K562 (cell line): ENCODE results near the gene C9orf153. TPM values are rescaled to one million over a fixed set of nuclear protein-coding genes. Genes with fewer than 3 reads are reported as not detected.
A peak's percentile ranks its signal among the peaks of the same experiment; 100 is the strongest.

ENCODE experiments used
- ATAC-seq: fragments of 200-7000 bp; cut with Tn5 transposase; 3 replicates; pipeline ENCODE4 v1.9.1; 2020; ENCODE audit warnings: moderate library complexity
- BruUV-seq: library from RNA; stranded (reverse); fragments of 400-500 nt; replicated peaks from 2 replicates; lab custom pipeline; 2021; lab: Mats Ljungman, UMichigan
- CTCF ChIA-PET: fragments of 300-600 bp; formaldehyde crosslinking; extraction: SDS; loops from one replicate; lab custom pipeline; 2021; ENCODE audit warnings: low intra/inter-chr PET ratio; lab: Yijun Ruan, JAX
- POLR2A ChIA-PET: fragments of 300-600, 350-650 bp; sonication (Branson Sonifier 250); formaldehyde crosslinking; extraction: SDS; loops from one replicate; lab custom pipeline; 2021; ENCODE audit warnings: antibody characterized with exemption, inconsistent platforms; lab: Yijun Ruan, JAX
- DNase-seq, 4 experiments: peaks; one replicate each; pipeline versions ENCODE4 v3.0.0 to v3.0.0-alpha.2; 2011 to 2018; ENCODE audit warnings: low spot score in 3 of 4, mixed read lengths in 3 of 4; ENCODE audit errors: extremely low read depth in 1 of 4
- FAIRE-seq: peaks from 2 replicates; lab custom pipeline; 2011; peaks lifted over from hg19 to GRCh38; lab: Jason Lieb, UNC
- H2AFZ ChIP-seq: 2 replicates; pipeline ENCODE4 v1.6.0; 2011; ENCODE audit warnings: low read depth, low read length, control low read depth, inconsistent platforms
- H3K27ac ChIP-seq: fragments of 200-600 bp; 3 replicates; pipeline ENCODE4 v1.8.0; 2011; ENCODE audit warnings: low read depth, mild to moderate bottlenecking, control low read depth, inconsistent platforms, low read length, moderate library complexity, mixed read lengths; ENCODE audit errors: extremely low read depth
- H3K27me3 ChIP-seq, 2 experiments: fragments of 300-600 bp in 1 of 2; 2 replicates in 1 of 2; 3 replicates in 1 of 2; pipeline versions ENCODE4 v1.6.0 to v1.8.0; 2011; ENCODE audit warnings: inconsistent platforms in 2 of 2, low read length in 2 of 2, mild to moderate bottlenecking in 1 of 2, mixed read lengths in 1 of 2, moderate library complexity in 1 of 2; ENCODE audit not compliant: control insufficient read depth in 2 of 2, insufficient read depth in 2 of 2
- H3K36me3 ChIP-seq: fragments of 300-600 bp; 3 replicates; pipeline ENCODE4 v1.8.0; 2011; ENCODE audit warnings: mild to moderate bottlenecking, low read length, inconsistent platforms; ENCODE audit not compliant: control insufficient read depth, insufficient read depth
- H3K4me1 ChIP-seq, 2 experiments: fragments of 200-600 bp in 1 of 2; replicated peaks in 1 of 2; 2 replicates in 1 of 2; 3 replicates in 1 of 2; pipeline versions ENCODE4 v1.5.1 to v1.8.0; 2011; ENCODE audit warnings: inconsistent platforms in 2 of 2, low read length in 2 of 2, mild to moderate bottlenecking in 1 of 2, mixed read lengths in 1 of 2, moderate library complexity in 1 of 2; ENCODE audit not compliant: control insufficient read depth in 2 of 2, insufficient read depth in 2 of 2
- H3K4me2 ChIP-seq: 2 replicates; pipeline ENCODE4 v1.6.1; 2011; ENCODE audit warnings: low read length, control low read depth, inconsistent platforms, mixed read lengths; ENCODE audit not compliant: insufficient read depth
- H3K4me3 ChIP-seq: fragments of 200-600 bp; sonication (generic), shearing (Covaris generic); 2 replicates; pipeline ENCODE4 v1.5.1; 2016; ENCODE audit warnings: control low read depth, inconsistent platforms
- H3K79me2 ChIP-seq: fragments of 200-600 bp; 3 replicates; pipeline ENCODE4 v1.8.0; 2011; ENCODE audit warnings: low read length, inconsistent platforms; ENCODE audit not compliant: control insufficient read depth, insufficient read depth
- H3K9ac ChIP-seq, 2 experiments: 2 replicates each; pipeline versions ENCODE4 v1.6.0 to v1.6.1; 2011; ENCODE audit warnings: low read depth in 2 of 2, low read length in 2 of 2, control low read depth in 1 of 2, inconsistent platforms in 1 of 2, mild to moderate bottlenecking in 1 of 2, mixed read lengths in 1 of 2; ENCODE audit not compliant: insufficient read depth in 1 of 2
- H3K9me1 ChIP-seq: one replicate; pipeline ENCODE4 v1.6.0; 2011; ENCODE audit warnings: inconsistent platforms, mild to moderate bottlenecking, low read length, moderate library complexity; ENCODE audit not compliant: control insufficient read depth, insufficient read depth
- H3K9me3 ChIP-seq: replicated peaks from 2 replicates; pipeline ENCODE4 v1.5.1; 2011; ENCODE audit warnings: low read depth, low read length, inconsistent platforms; ENCODE audit not compliant: control insufficient read depth, insufficient read depth
- H4K20me1 ChIP-seq: replicated peaks from 2 replicates; pipeline ENCODE4 v1.6.1; 2011; ENCODE audit warnings: low read length, inconsistent platforms, mixed read lengths; ENCODE audit not compliant: control insufficient read depth, insufficient read depth
- CCAR2 ChIP-seq: fragments of 200-400 bp; formaldehyde crosslinking; IDR thresholded peaks from 2 replicates; pipeline ENCODE4 v1.6.1; 2017; ENCODE audit warnings: mild to moderate bottlenecking, low read depth, low read length
- KAT7 ChIP-seq: sonication (generic); formaldehyde crosslinking; IDR thresholded peaks from 2 replicates; pipeline ENCODE4 v1.8.0; 2022; ENCODE audit warnings: missing genetic modification reagents, mild to moderate bottlenecking, borderline replicate concordance
- NUFIP1 ChIP-seq: fragments of 450-650 bp; IDR thresholded peaks from 2 replicates; pipeline ENCODE4 v1.6.1; 2018; ENCODE audit not compliant: partially characterized antibody
- REST ChIP-seq, 2 experiments: fragments of 450-650 bp; formaldehyde crosslinking in 1 of 2; IDR thresholded peaks; 2 replicates each; pipeline versions ENCODE4 v1.4.0 to v1.6.1; 2014 to 2020; ENCODE audit warnings: mild to moderate bottlenecking in 2 of 2, borderline replicate concordance in 1 of 2, low read depth in 1 of 2
- SMARCA4 ChIP-seq: fragments of 450-650 bp; IDR thresholded peaks from 2 replicates; pipeline ENCODE4 v1.6.1; 2016
- ZC3H8 ChIP-seq: fragments of 450-650 bp; IDR thresholded peaks from 2 replicates; pipeline ENCODE4 v1.6.1; 2017
- ZNF592 ChIP-seq: fragments of 450-650 bp; IDR thresholded peaks from 2 replicates; pipeline ENCODE4 v1.6.1; 2017; ENCODE audit warnings: antibody characterized with exemption, mild to moderate bottlenecking
- ZSCAN32 ChIP-seq: fragments of 450-650 bp; formaldehyde crosslinking; IDR thresholded peaks from 2 replicates; pipeline ENCODE4 v1.4.0; 2020; ENCODE audit warnings: mild to moderate bottlenecking, moderate library complexity
- WGBS: fragments of 100-300 bp; shearing (Covaris generic); methylation state at CpG from one replicate; pipeline ENCODE4 v1.1.6; 2016; ENCODE audit warnings: low coverage, mixed read lengths; ENCODE audit not compliant: insufficient coverage; ENCODE audit errors: missing lambda C conversion rate; 5-methylcytosine and 5-hydroxymethylcytosine counted together
- in situ Hi-C: fragments of 300-500 bp; cut with MboI; formaldehyde crosslinking; loops from 4 replicates; pipeline ENCODE4 v1.15.0; 2018; ENCODE audit warnings: inconsistent platforms, mixed read lengths
- intact Hi-C: fragments of 100-400 bp; cut with micrococcal nuclease; formaldehyde crosslinking; loops from 2 replicates; pipeline ENCODE4 v1.14.2; 2022
- polyA plus RNA-seq, 8 experiments: library from polyadenylated mRNA; depleted of rRNA in 4 of 8; stranded (reverse) in 5 of 8; unstranded in 3 of 8; fragments of >200 nt; fragmentation: Nextera tagmentation in 2 of 8; fragmentation: Illumina TruSeq in 1 of 8; extraction: Ambion mirVana in 2 of 8; extraction: Trizol in 1 of 8; gene quantifications; 2 replicates each; pipeline versions ENCODE4 v1.2.1 to v1.2.3, GENCODE V29; 2011 to 2014; ENCODE audit warnings: inconsistent platforms in 1 of 8, missing spikeins in 1 of 8
- total RNA-seq, 7 experiments: library from RNA; depleted of rRNA in 6 of 7; stranded (reverse); fragments of >200 nt in 6 of 7; fragmentation: Illumina TruSeq in 2 of 7; extraction: Trizol in 2 of 7; gene quantifications; 2 replicates each; pipeline versions ENCODE4 v1.2.1 to v1.2.3, GENCODE V29; 2011 to 2021; ENCODE audit warnings: low replicate concordance in 1 of 7

Gene C9orf153
- total and polyA plus RNA-seq, 9 of the 15 experiments (the other 6 are each of a cell fraction or from before 2014, with no cell fraction given) = 0.07 to 1.2 (median 0.11) TPM; not detected in 5

GRCh38 chr9:86287013-86287412 lies 27.6 kb upstream of the C9orf153 start:
- Histone ChIP-seq H3K79me2 (no peaks in the 10 kb centered on the region; the same call in 2 of the 3 replicates), H3K27me3 (no peaks in the 10 kb centered on the region), H3K9me3 (no peaks in the 10 kb centered on the region), H2AFZ (0 out of 2 replicates have a peak overlapping the region, but pooled peaks have one; percentile 36), H3K27ac (peak overlapping the region; percentile 60), H3K4me3 (no peak overlapping the region), H3K4me1 (peaks cover 9 to 31% of the 10 kb centered on the region in 2 experiments; a peak in 4 of 5 replicates), H3K9me1 (no peaks in the 10 kb centered on the region), H4K20me1 (no peaks in the 10 kb centered on the region), H3K4me2 (no peak overlapping the region), H3K9ac (0 out of 4 replicates have a peak overlapping the region, but pooled peaks of 1 of the 2 experiments have one; percentile 2), H3K36me3 (peaks cover 8% of the 10 kb centered on the region; the same call in 1 of the 3 replicates)
- intact Hi-C loops = loop anchor here (5.0 kb wide), 1 partner anchor 125 kb away; no protein-coding TSS in a partner anchor
- WGBS = 3% methylated on average over 6 of the region's 7 CpGs
- ATAC-seq (peak; percentile 48), FAIRE-seq (peak; percentile 93), DNase-seq (peak in 3 of 4 experiments; percentile 7 to 71 (median 20))
- ChIA-PET CTCF (no interaction called here), POLR2A (interaction anchor here (1.2 kb wide), 1 partner anchor 11 kb away, joined by 3 read pairs; no protein-coding TSS in a partner anchor)
- BruUV-seq = no TSS peak
- in situ Hi-C loops = no loop called here
- 0 out of 2 replicates have a peak, but pooled peaks have one; percentile 48 for TF ChIP-seq ZSCAN32 (CRISPR knock-in tag)
- TF ChIP-seq KAT7 (CRISPR knock-in tag) = no peak
- TF ChIP-seq SMARCA4 = peak; percentile 36; the same call in 1 of the 2 replicates
- TF ChIP-seq ZC3H8 = no peak
- TF ChIP-seq ZNF592 = peak; percentile 68
- peak; percentile 31; the same call in 1 of the 2 replicates for TF ChIP-seq REST (IDR thresholded peaks at IDR 0.05; ENCODE audit: borderline replicate concordance)
- TF ChIP-seq REST (CRISPR knock-in tag; IDR thresholded peaks at IDR 0.05; ENCODE audit: low read depth) = no peak
- TF ChIP-seq NUFIP1 = no peak
- no peak for TF ChIP-seq CCAR2
